Hepatocyte (in vitro differentiated cells): ENCODE measurements around the gene ERAP2. TPM values are rescaled to one million over a fixed set of nuclear protein-coding genes. Genes with fewer than 3 reads are reported as not detected.

Experiments
- DNase-seq: peaks from one replicate; pipeline ENCODE4 v3.0.0-alpha.2; 2016; ENCODE audit warnings: low spot score
- H2AFZ ChIP-seq: fragments of 200-600 bp; sonication (generic); 2 replicates; pipeline ENCODE4 v1.6.0; 2016; ENCODE audit warnings: antibody characterized with exemption, mild to moderate bottlenecking
- H3K27ac ChIP-seq: fragments of 200-600 bp; sonication (generic); 2 replicates; pipeline ENCODE4 v1.5.1; 2016; ENCODE audit warnings: mild to moderate bottlenecking
- H3K27me3 ChIP-seq: fragments of 200-600 bp; sonication (generic); 2 replicates; pipeline ENCODE4 v1.6.1; 2016
- H3K36me3 ChIP-seq: fragments of 200-600 bp; sonication (generic); replicated peaks from 2 replicates; pipeline ENCODE4 v1.5.1; 2016; ENCODE audit warnings: low read depth; ENCODE audit not compliant: insufficient read depth
- H3K4me1 ChIP-seq: fragments of 200-600 bp; sonication (generic); 2 replicates; pipeline ENCODE4 v1.5.1; 2016; ENCODE audit warnings: mild to moderate bottlenecking, moderate library complexity; ENCODE audit not compliant: insufficient read depth
- H3K4me2 ChIP-seq: fragments of 200-600 bp; sonication (generic); 2 replicates; pipeline ENCODE4 v1.6.0; 2016
- H3K4me3 ChIP-seq: fragments of 200-600 bp; sonication (generic); 2 replicates; pipeline ENCODE4 v1.5.1; 2016; ENCODE audit warnings: mild to moderate bottlenecking
- H3K79me2 ChIP-seq: fragments of 200-600 bp; sonication (generic); 2 replicates; pipeline ENCODE4 v1.6.0; 2017; ENCODE audit warnings: mild to moderate bottlenecking
- H3K9me2 ChIP-seq: fragments of 200-600 bp; sonication (generic); replicated peaks from 2 replicates; pipeline ENCODE4 v1.6.0; 2017; ENCODE audit warnings: mild to moderate bottlenecking; ENCODE audit not compliant: insufficient read depth
- H3K9me3 ChIP-seq: fragments of 200-600 bp; sonication (generic); 2 replicates; pipeline ENCODE4 v1.5.1; 2016; ENCODE audit warnings: low read depth, mild to moderate bottlenecking
- H4K20me1 ChIP-seq: fragments of 200-600 bp; sonication (generic); 2 replicates; pipeline ENCODE4 v1.6.0; 2016; ENCODE audit warnings: mild to moderate bottlenecking; ENCODE audit not compliant: insufficient read depth, poor library complexity, severe bottlenecking
- CTCF ChIP-seq: fragments of 200-600 bp; sonication (generic); IDR thresholded peaks from 2 replicates; pipeline ENCODE4 v1.5.1; 2016; ENCODE audit warnings: antibody characterized with exemption, mild to moderate bottlenecking; ENCODE audit not compliant: poor library complexity
- EZH2 ChIP-seq: fragments of 200-600 bp; sonication (generic); IDR thresholded peaks from 2 replicates; pipeline ENCODE4 v1.6.1; 2016; ENCODE audit warnings: antibody characterized with exemption, mild to moderate bottlenecking, borderline replicate concordance
- EZH2phosphoT487 ChIP-seq: fragments of 200-600 bp; sonication (generic); IDR thresholded peaks from one replicate; pipeline ENCODE4 v1.6.1; 2018; ENCODE audit warnings: antibody characterized with exemption, mild to moderate bottlenecking, low read depth, moderate library complexity; ENCODE audit not compliant: unreplicated experiment, severe bottlenecking
- WGBS: methylation state at CpG from one replicate; pipeline ENCODE4 v1.1.6; 2016; ENCODE audit warnings: low lambda C conversion rate; ENCODE audit errors: missing lambda C conversion rate; 5-methylcytosine and 5-hydroxymethylcytosine counted together
- polyA plus RNA-seq: library from polyadenylated mRNA; unstranded; fragments of >200 nt; fragmentation: Nextera tagmentation; extraction: Ambion mirVana; gene quantifications from 2 replicates; pipeline ENCODE4 v1.2.1, GENCODE V29; 2016
- total RNA-seq: library from RNA; depleted of rRNA; stranded (reverse); fragments of >200 nt; gene quantifications from 2 replicates; pipeline ENCODE4 v1.2.3, GENCODE V29; 2014

The ERAP2 gene
- total and polyA plus RNA-seq, 2 experiments from 2014 or later: 0.87 to 1.5 TPM

GRCh38 chr5:96931605-96932004 is 55.3 kb downstream of the ERAP2 start:
- WGBS: 84% methylated on average over 1 of the region's 1 CpG
- TF ChIP-seq EZH2phosphoT487: no peak
- no peak for TF ChIP-seq EZH2
- H3K4me3 ChIP-seq: no peak overlapping the region
- DNase-seq: no peak
- H3K27ac ChIP-seq: no peak overlapping the region
- no peaks in the 10 kb centered on the region for H3K9me3 ChIP-seq
- H3K9me2 ChIP-seq: no peaks in the 10 kb centered on the region
- no peaks in the 10 kb centered on the region for H4K20me1 ChIP-seq
- H2AFZ ChIP-seq: no peak overlapping the region
- H3K4me2 ChIP-seq: no peak overlapping the region
- no peaks in the 10 kb centered on the region for H3K27me3 ChIP-seq
- H3K4me1 ChIP-seq: peaks cover 10% of the 10 kb centered on the region
- H3K79me2 ChIP-seq: peaks cover 13% of the 10 kb centered on the region
- no peaks in the 10 kb centered on the region for H3K36me3 ChIP-seq

GRCh38 chr5:96932026-96932425 is 55.7 kb downstream of the ERAP2 start:
- H3K4me3 ChIP-seq: no peak overlapping the region
- no peaks in the 10 kb centered on the region for H4K20me1 ChIP-seq
- H3K4me2 ChIP-seq: no peak overlapping the region
- H3K4me1 ChIP-seq: peaks cover 10% of the 10 kb centered on the region
- H2AFZ ChIP-seq: no peak overlapping the region
- H3K9me3 ChIP-seq: no peaks in the 10 kb centered on the region
- no peak overlapping the region for H3K27ac ChIP-seq
- 92% methylated on average over 5 of the region's 5 CpGs for WGBS
- no peaks in the 10 kb centered on the region for H3K27me3 ChIP-seq
- TF ChIP-seq CTCF (no peak), EZH2 (no peak), EZH2phosphoT487 (no peak)
- peaks cover 17% of the 10 kb centered on the region for H3K79me2 ChIP-seq
- no peaks in the 10 kb centered on the region for H3K36me3 ChIP-seq
- no peaks in the 10 kb centered on the region for H3K9me2 ChIP-seq
- no peak for DNase-seq

- Histone ChIP-seq H3K27ac (peak overlapping the region; percentile 97), H3K36me3 (no peaks in the 10 kb centered on the region), H2AFZ (peak overlapping the region; percentile 86), H3K79me2 (peaks cover 37% of the 10 kb centered on the region), H4K20me1 (peaks cover 4% of the 10 kb centered on the region), H3K9me3 (no peaks in the 10 kb centered on the region), H3K4me3 (peak overlapping the region; percentile 53), H3K9me2 (no peaks in the 10 kb centered on the region), H3K4me1 (peaks cover 18% of the 10 kb centered on the region), H3K4me2 (peak overlapping the region; percentile 79), H3K27me3 (no peaks in the 10 kb centered on the region)
- TF ChIP-seq EZH2phosphoT487 (no peak), CTCF (no peak), EZH2 (no peak)
- DNase-seq: peak; percentile 23
- WGBS: 19% methylated on average over 13 of the region's 13 CpGs
Observed at GRCh38 chr5:96933764-96934707, 57.7 kb downstream of the ERAP2 start.
